GM12878 (cell line): ENCODE measurements around the gene ADGRL3. TPM values are rescaled to one million over a fixed set of nuclear protein-coding genes. Genes with fewer than 3 reads are reported as not detected.

ENCODE experiments used
- ATAC-seq: fragments of 200-7000 bp; cut with Tn5 transposase; 3 replicates; pipeline ENCODE4 v1.9.1; 2020; ENCODE audit warnings: mild to moderate bottlenecking, moderate library complexity
- BruUV-seq: library from RNA; stranded (reverse); fragments of 400-500 nt; replicated peaks from 2 replicates; lab custom pipeline; 2021; lab: Mats Ljungman, UMichigan
- CTCF ChIA-PET: fragments of 300-600 bp; sonication (Branson Sonifier 250); formaldehyde crosslinking; extraction: SDS; loops from one replicate; lab custom pipeline; 2021; ENCODE audit warnings: inconsistent platforms; lab: Yijun Ruan, JAX
- POLR2A ChIA-PET: fragments of 350-600 bp; formaldehyde crosslinking; extraction: SDS; loops from one replicate; lab custom pipeline; 2021; ENCODE audit warnings: inconsistent platforms; lab: Charles Lee
- RAD21 ChIA-PET: fragments of 300-600 bp; sonication (Branson Sonifier 250); formaldehyde crosslinking; loops from one replicate; lab custom pipeline; 2023; ENCODE audit warnings: antibody characterized with exemption; ENCODE audit not compliant: unreplicated experiment; lab: Charles Lee
- SMC1A ChIA-PET: fragments of 300-600 bp; sonication (Branson Sonifier 250); formaldehyde crosslinking; loops from one replicate; lab custom pipeline; 2023; ENCODE audit not compliant: unreplicated experiment, uncharacterized antibody; lab: Charles Lee
- DNase-seq: peaks from one replicate; pipeline ENCODE4 v3.0.0-alpha.2; 2011; ENCODE audit warnings: low read depth, low spot score
- FAIRE-seq: peaks from 3 replicates; lab custom pipeline; 2011; peaks lifted over from hg19 to GRCh38; lab: Jason Lieb, UNC
- H2AFZ ChIP-seq: 2 replicates; pipeline ENCODE4 v1.6.0; 2011; ENCODE audit warnings: low read depth, low read length, control low read depth; ENCODE audit not compliant: control insufficient read depth
- H3K27ac ChIP-seq: 2 replicates; pipeline ENCODE4 v1.5.1; 2011; ENCODE audit warnings: control low read depth; ENCODE audit not compliant: control insufficient read depth, insufficient read depth
- H3K27me3 ChIP-seq, 2 experiments: replicated peaks in 1 of 2; 2 replicates each; pipeline versions ENCODE4 v1.6.0 to v1.6.1; 2011; ENCODE audit warnings: low read length in 1 of 2; ENCODE audit not compliant: control insufficient read depth in 2 of 2, insufficient read depth in 2 of 2
- H3K36me3 ChIP-seq, 2 experiments: 2 replicates each; pipeline ENCODE4 v1.5.1; 2011; ENCODE audit warnings: low read length in 1 of 2; ENCODE audit not compliant: control insufficient read depth in 2 of 2, insufficient read depth in 2 of 2
- H3K4me1 ChIP-seq: 2 replicates; pipeline ENCODE4 v1.6.1; 2011; ENCODE audit warnings: mild to moderate bottlenecking, low read length, moderate library complexity, mixed read lengths; ENCODE audit not compliant: control insufficient read depth, insufficient read depth
- H3K4me2 ChIP-seq: 2 replicates; pipeline ENCODE4 v1.6.0; 2011; ENCODE audit warnings: control low read depth; ENCODE audit not compliant: control insufficient read depth, insufficient read depth
- H3K4me3 ChIP-seq: fragments of 200-600 bp; sonication (generic); 2 replicates; pipeline ENCODE4 v1.5.1; 2016
- H3K79me2 ChIP-seq: 2 replicates; pipeline ENCODE4 v1.6.0; 2011; ENCODE audit warnings: low read length; ENCODE audit not compliant: control insufficient read depth, insufficient read depth
- H3K9ac ChIP-seq: 2 replicates; pipeline ENCODE4 v1.8.0; 2011; ENCODE audit warnings: low read length, control low read depth, mixed read lengths; ENCODE audit not compliant: control insufficient read depth, insufficient read depth
- H3K9me3 ChIP-seq: replicated peaks from 3 replicates; pipeline ENCODE4 v1.5.1; 2011; ENCODE audit warnings: mild to moderate bottlenecking, low read length; ENCODE audit not compliant: control insufficient read depth, insufficient read depth
- H4K20me1 ChIP-seq: 2 replicates; pipeline ENCODE4 v1.6.0; 2011; ENCODE audit not compliant: control insufficient read depth, insufficient read depth
- ATF7 ChIP-seq: fragments of 450-650 bp; IDR thresholded peaks from 2 replicates; pipeline ENCODE4 v1.6.1; 2016; ENCODE audit warnings: low read depth, mild to moderate bottlenecking
- BHLHE40 ChIP-seq, 2 experiments: fragments of 450-650 bp in 1 of 2; IDR thresholded peaks; 2 replicates each; pipeline ENCODE4 v1.6.1; 2011 to 2017; ENCODE audit warnings: low read depth in 2 of 2, borderline replicate concordance in 1 of 2, improper control_type of control experiment in 1 of 2, low read length in 1 of 2, mild to moderate bottlenecking in 1 of 2
- DPF2 ChIP-seq: fragments of 450-650 bp; IDR thresholded peaks from 2 replicates; pipeline ENCODE4 v1.6.1; 2017; ENCODE audit warnings: mild to moderate bottlenecking
- MEF2B ChIP-seq: fragments of 450-650 bp; IDR thresholded peaks from 2 replicates; pipeline ENCODE4 v1.6.1; 2018; ENCODE audit warnings: mild to moderate bottlenecking, moderate library complexity; ENCODE audit not compliant: partially characterized antibody, poor library complexity, severe bottlenecking
- MTA2 ChIP-seq: fragments of 450-650 bp; IDR thresholded peaks from 2 replicates; pipeline ENCODE4 v1.6.1; 2016; ENCODE audit warnings: low read depth, mild to moderate bottlenecking, moderate library complexity
- NR2C1 ChIP-seq: fragments of 450-650 bp; IDR thresholded peaks from 2 replicates; pipeline ENCODE4 v1.6.1; 2017; ENCODE audit warnings: antibody characterized with exemption, mild to moderate bottlenecking, moderate library complexity
- NR2F1 ChIP-seq: fragments of 450-650 bp; conservative IDR thresholded peaks from 2 replicates; pipeline ENCODE4 v1.6.1; 2017; ENCODE audit warnings: mild to moderate bottlenecking
- RELA ChIP-seq: fragments of 450-650 bp; IDR thresholded peaks from 2 replicates; pipeline ENCODE4 v1.8.0; 2014; ENCODE audit warnings: borderline replicate concordance; ENCODE audit not compliant: partially characterized antibody
- REST ChIP-seq: IDR thresholded peaks from 2 replicates; pipeline ENCODE4 v1.6.1; 2012; ENCODE audit warnings: mild to moderate bottlenecking, low read depth, low read length
- ZNF384 ChIP-seq: IDR thresholded peaks from 2 replicates; pipeline ENCODE4 v1.6.1; 2012; ENCODE audit warnings: low read depth, mild to moderate bottlenecking, low read length, improper control_type of control experiment, borderline replicate concordance
- ZNF687 ChIP-seq: fragments of 450-650 bp; IDR thresholded peaks from 2 replicates; pipeline ENCODE4 v1.6.1; 2017; ENCODE audit warnings: mild to moderate bottlenecking, moderate library complexity
- WGBS: methylation state at CpG from one replicate; pipeline ENCODE4 v1.1.6; 2016; ENCODE audit warnings: low lambda C conversion rate; ENCODE audit not compliant: insufficient replicate concordance, insufficient coverage; ENCODE audit errors: missing lambda C conversion rate; 5-methylcytosine and 5-hydroxymethylcytosine counted together
- in situ Hi-C: fragments of 300-500 bp; cut with MboI; formaldehyde crosslinking; loops from 9 replicates; pipeline ENCODE4 v1.14.3; 2018; ENCODE audit warnings: mixed read lengths
- intact Hi-C: fragments of 100-400 bp; cut with micrococcal nuclease; formaldehyde crosslinking; loops from one replicate; pipeline ENCODE4 v1.14.2; 2022; ENCODE audit not compliant: unreplicated experiment
- polyA plus RNA-seq, 11 experiments: library from polyadenylated mRNA; depleted of rRNA in 4 of 11; unstranded in 6 of 11; stranded (reverse) in 5 of 11; fragments of >200 nt; fragmentation: Nextera tagmentation in 4 of 11; fragmentation: Illumina TruSeq in 1 of 11; extraction: Ambion mirVana in 4 of 11; extraction: Trizol in 1 of 11; gene quantifications; 1 replicate in 1 of 11; 2 replicates in 10 of 11; pipeline versions ENCODE4 v1.2.1 to v1.2.3, GENCODE V29; 2011 to 2016; ENCODE audit warnings: inconsistent platforms in 2 of 11, missing spikeins in 2 of 11, low read depth in 1 of 11
- total RNA-seq, 4 experiments: library from RNA; depleted of rRNA in 3 of 4; stranded (reverse); fragments of >200 nt in 3 of 4; fragmentation: Illumina TruSeq in 1 of 4; extraction: Trizol in 1 of 4; gene quantifications; 2 replicates each; pipeline versions ENCODE4 v1.2.1 to v1.2.3, GENCODE V29; 2013 to 2021

Gene ADGRL3
- total and polyA plus RNA-seq, 10 of the 15 experiments (the other 5 are each of a cell fraction or from before 2014, with no cell fraction given) = 1.1 TPM; not detected in 9

GRCh38 chr4:61911313-61911756 is 711.2 kb downstream of the ADGRL3 start:
- ATAC-seq (peak; percentile 76), DNase-seq (no peak), FAIRE-seq (no peak)
- TF ChIP-seq MEF2B (peak; percentile 10), BHLHE40 (IDR thresholded peaks at IDR 0.05; ENCODE audit: borderline replicate concordance in 1 of 2, low read depth in 2 of 2, low read length in 1 of 2) (peak; percentile 67 to 85; a peak in 3 of 4 replicates), NR2C1 (peak; percentile 86), REST (no peak), RELA (no peak), NR2F1 (peak; percentile 93), ZNF384 (no peak), ATF7 (peak; percentile 30; the same call in 1 of the 2 replicates), DPF2 (0 out of 2 replicates have a peak, but pooled peaks have one; percentile 43), MTA2 (peak; percentile 67; the same call in 1 of the 2 replicates), ZNF687 (peak; percentile 69; the same call in 1 of the 2 replicates)
- H3K27ac ChIP-seq = no peak overlapping the region
- H3K27me3 ChIP-seq = no peaks in the 10 kb centered on the region
- H2AFZ ChIP-seq = no peak overlapping the region
- RAD21 ChIA-PET = interaction anchor here (1.3 to 4.0 kb wide), 5 partner anchors 10 to 47 kb away, joined by 3 to 27 read pairs (median 5); no protein-coding TSS in a partner anchor
- BruUV-seq = no TSS peak
- no peaks in the 10 kb centered on the region for H3K9me3 ChIP-seq
- CTCF ChIA-PET = interaction anchor here (1.3 to 1.5 kb wide), 3 partner anchors 19 to 21 kb away, joined by 3 read pairs; no protein-coding TSS in a partner anchor
- no peaks in the 10 kb centered on the region for H3K79me2 ChIP-seq
- no peaks in the 10 kb centered on the region for H3K36me3 ChIP-seq
- no peak overlapping the region for H3K4me2 ChIP-seq
- POLR2A ChIA-PET = interaction anchor here (1.4 kb wide), 1 partner anchor 19 kb away, joined by 3 read pairs; no protein-coding TSS in a partner anchor
- in situ Hi-C loops = no loop called here
- no peaks in the 10 kb centered on the region for H3K4me1 ChIP-seq
- SMC1A ChIA-PET = interaction anchor here (0.7 to 6.8 kb wide), 8 partner anchors 9 to 61 kb away, joined by 3 to 54 read pairs (median 5); no protein-coding TSS in a partner anchor
- WGBS = 0% methylated on average over 2 of the region's 2 CpGs
- no peaks in the 10 kb centered on the region for H4K20me1 ChIP-seq
- H3K9ac ChIP-seq = no peak overlapping the region
- intact Hi-C loops = no loop called here
- no peak overlapping the region for H3K4me3 ChIP-seq
